OCI-LY3 (cell line): ENCODE measurements around the gene LYG1.

Source experiments
- H2AFZ ChIP-seq: fragments of 200-600, 300-600 bp; shearing (Covaris generic); 2 replicates; pipeline ENCODE4 v1.6.0; 2014; ENCODE audit warnings: antibody characterized with exemption, low read depth, low read length
- H3K27ac ChIP-seq: fragments of 200-600, 300-600 bp; sonication (generic); 2 replicates; pipeline ENCODE4 v1.5.1; 2014; ENCODE audit warnings: mild to moderate bottlenecking, low read length, moderate library complexity, mixed read lengths
- H3K27me3 ChIP-seq: fragments of 200-600, 300-600 bp; sonication (generic); 2 replicates; pipeline ENCODE4 v1.6.1; 2014; ENCODE audit warnings: low read depth, low read length, mixed read lengths
- H3K36me3 ChIP-seq: fragments of 200-600, 300-600 bp; sonication (generic); replicated peaks from 2 replicates; pipeline ENCODE3; 2014; ENCODE audit warnings: low read depth, low read length, mixed read lengths
- H3K4me1 ChIP-seq: fragments of 300-600, 200-600 bp; sonication (generic); 2 replicates; pipeline ENCODE4 v1.6.1; 2014; ENCODE audit warnings: low read length, mixed read lengths
- H3K4me2 ChIP-seq: fragments of 200-600, 300-600 bp; sonication (generic); 2 replicates; pipeline ENCODE4 v1.6.1; 2014; ENCODE audit warnings: low read length, mixed read lengths
- H3K4me3 ChIP-seq: fragments of 300-600, 200-600 bp; sonication (generic); 2 replicates; pipeline ENCODE4 v1.5.1; 2014; ENCODE audit warnings: antibody characterized with exemption, mild to moderate bottlenecking, low read length, moderate library complexity
- H3K79me2 ChIP-seq: fragments of 300-600, 200-600 bp; shearing (Covaris generic); 2 replicates; pipeline ENCODE4 v1.6.1; 2014; ENCODE audit warnings: mild to moderate bottlenecking, low read length, mixed read lengths
- H3K9ac ChIP-seq: fragments of 300-600, 200-600 bp; shearing (Covaris generic); 2 replicates; pipeline ENCODE4 v1.6.0; 2014; ENCODE audit warnings: mild to moderate bottlenecking, low read length, moderate library complexity
- H3K9me3 ChIP-seq: fragments of 200-600, 300-600 bp; shearing (Covaris generic); 2 replicates; pipeline ENCODE4 v1.6.1; 2014; ENCODE audit warnings: low read length, mixed read lengths; ENCODE audit not compliant: insufficient read depth
- H4K20me1 ChIP-seq: fragments of 200-600, 300-600 bp; sonication (generic); 2 replicates; pipeline ENCODE4 v1.6.1; 2016; ENCODE audit warnings: low read length, mixed read lengths; ENCODE audit not compliant: insufficient read depth
- CTCF ChIP-seq: fragments of 200-600, 300-600 bp; sonication (generic); IDR thresholded peaks from 2 replicates; pipeline ENCODE4 v1.5.1; 2014; ENCODE audit warnings: antibody characterized with exemption, low read length, low read depth
- EZH2phosphoT487 ChIP-seq: fragments of 200-600 bp; shearing (Covaris generic); IDR thresholded peaks from 2 replicates; pipeline ENCODE4 v1.6.1; 2018; ENCODE audit warnings: antibody characterized with exemption, mixed run types, low read depth

The LYG1 gene

GRCh38 chr2:99261242-99261641, 39.8 kb downstream of the LYG1 start:
- H3K9ac ChIP-seq = no peak overlapping the region

GRCh38 chr2:99260184-99260583, 40.8 kb downstream of the LYG1 start:
- Histone ChIP-seq H3K36me3 (no peaks in the 10 kb centered on the region), H3K4me3 (no peak overlapping the region), H3K79me2 (no peaks in the 10 kb centered on the region), H3K9ac (no peak overlapping the region), H3K9me3 (no peaks in the 10 kb centered on the region), H3K4me2 (no peak overlapping the region), H4K20me1 (no peaks in the 10 kb centered on the region), H2AFZ (no peak overlapping the region), H3K27ac (no peak overlapping the region), H3K27me3 (no peaks in the 10 kb centered on the region), H3K4me1 (no peaks in the 10 kb centered on the region)
- TF ChIP-seq EZH2phosphoT487 (no peak), CTCF (no peak)

More at GRCh38 chr2:99261242-99261641, 39.8 kb downstream of the LYG1 start:
- H2AFZ ChIP-seq = no peak overlapping the region
- no peak overlapping the region for H3K27ac ChIP-seq
- H3K4me3 ChIP-seq = no peak overlapping the region
- H4K20me1 ChIP-seq = no peaks in the 10 kb centered on the region
- H3K9me3 ChIP-seq = no peaks in the 10 kb centered on the region
- H3K36me3 ChIP-seq = no peaks in the 10 kb centered on the region
- no peaks in the 10 kb centered on the region for H3K27me3 ChIP-seq
- no peaks in the 10 kb centered on the region for H3K79me2 ChIP-seq
- H3K4me1 ChIP-seq = no peaks in the 10 kb centered on the region
- TF ChIP-seq EZH2phosphoT487 = no peak
- TF ChIP-seq CTCF = no peak
- no peak overlapping the region for H3K4me2 ChIP-seq

- Histone ChIP-seq H3K4me1 (no peaks in the 10 kb centered on the region), H3K36me3 (no peaks in the 10 kb centered on the region), H3K9ac (no peak overlapping the region), H2AFZ (no peak overlapping the region), H3K27me3 (no peaks in the 10 kb centered on the region), H3K4me2 (no peak overlapping the region), H4K20me1 (no peaks in the 10 kb centered on the region), H3K79me2 (no peaks in the 10 kb centered on the region), H3K4me3 (no peak overlapping the region), H3K27ac (no peak overlapping the region), H3K9me3 (no peaks in the 10 kb centered on the region)
- TF ChIP-seq EZH2phosphoT487 = no peak
- no peak for TF ChIP-seq CTCF
These were observed 41.5 kb downstream of the LYG1 start for GRCh38 chr2:99259465-99259864.

GRCh38 chr2:99256677-99257076, 44.3 kb downstream of the LYG1 start:
- Histone ChIP-seq H4K20me1 (no peaks in the 10 kb centered on the region), H3K4me1 (no peaks in the 10 kb centered on the region), H2AFZ (no peak overlapping the region), H3K27ac (no peak overlapping the region), H3K27me3 (no peaks in the 10 kb centered on the region), H3K9me3 (no peaks in the 10 kb centered on the region), H3K79me2 (no peaks in the 10 kb centered on the region), H3K4me2 (no peak overlapping the region), H3K9ac (no peak overlapping the region), H3K36me3 (no peaks in the 10 kb centered on the region), H3K4me3 (no peak overlapping the region)
- TF ChIP-seq EZH2phosphoT487 (no peak), CTCF (no peak)
